ENCODE results near the gene MFSD1.
"Not testable (repeated sequence)": the region's sequence is repeated elsewhere in the genome, so short reads cannot be mapped to it uniquely, and the experiment has no call there.

The MFSD1 gene

GRCh38 chr3:158776531-158776930 is 25.3 kb upstream of the MFSD1 start:
- no peak for DNase-seq

- no peak for DNase-seq
Observed at GRCh38 chr3:158777161-158777873, 24.5 kb upstream of the MFSD1 start.

DNA sequence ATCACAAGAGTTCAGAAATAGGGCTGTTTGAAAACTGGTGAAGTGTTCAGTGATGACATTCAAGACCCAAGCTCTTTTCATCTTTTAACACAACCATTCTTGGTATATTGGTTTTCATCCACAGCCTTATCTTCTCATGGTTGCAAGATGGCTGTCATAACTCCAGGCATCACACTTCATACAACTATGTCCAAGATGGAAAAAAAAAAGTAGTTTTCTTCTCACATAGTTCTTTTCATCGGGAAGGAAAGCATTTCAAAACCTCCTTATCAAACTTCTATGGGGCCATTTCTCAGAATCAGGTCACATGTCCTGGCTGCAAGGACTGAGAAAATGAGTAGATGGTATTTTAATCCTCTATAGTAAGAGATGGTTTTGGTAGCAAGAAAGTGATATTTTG is 21.1 kb upstream of the MFSD1 start:
- no peak for DNase-seq

- no peak for DNase-seq
Observed at GRCh38 chr3:158781191-158781590, 20.7 kb upstream of the MFSD1 start.

DNA sequence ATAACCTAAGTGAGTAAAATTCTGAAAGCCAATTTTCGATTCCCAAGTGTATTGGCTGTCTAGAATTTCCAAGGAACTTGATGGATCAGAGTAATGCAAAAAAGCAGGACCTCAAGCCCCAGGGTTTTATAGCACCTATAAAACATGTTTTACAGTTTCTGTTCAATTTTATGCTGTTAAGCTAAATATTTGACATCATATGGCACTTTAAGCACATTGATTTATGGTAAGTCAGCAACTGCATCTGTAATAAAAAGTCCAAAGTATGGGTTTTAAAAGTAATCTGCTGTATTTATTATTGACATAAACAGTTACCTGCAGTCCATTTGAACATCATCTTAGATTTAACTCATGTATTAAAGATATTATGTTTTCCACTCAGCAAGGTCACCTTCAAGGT is 20.0 kb upstream of the MFSD1 start:
- no peak for DNase-seq

- DNase-seq: no peak
Observed at GRCh38 chr3:158782283-158782989, 19.4 kb upstream of the MFSD1 start.

- DNase-seq: no peak
Observed at GRCh38 chr3:158783051-158783450, 18.8 kb upstream of the MFSD1 start.

DNA sequence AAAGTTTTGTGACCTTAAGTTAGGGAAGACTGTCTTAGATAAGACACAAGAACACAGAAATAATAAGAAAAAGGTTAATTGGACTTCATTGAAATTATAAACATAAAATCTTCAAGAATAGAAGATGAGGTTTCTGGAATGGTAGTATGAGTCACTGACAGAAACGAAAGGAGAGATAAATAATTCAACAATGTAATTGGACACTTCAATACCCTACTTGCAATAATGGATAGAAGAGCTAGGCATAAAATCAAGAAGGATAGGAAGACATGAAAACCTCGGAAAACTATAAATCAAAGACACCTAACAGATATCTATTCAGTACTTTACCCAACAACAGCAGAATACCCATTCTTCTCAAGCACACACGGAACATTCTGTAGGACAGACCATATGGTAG is 15.9 kb upstream of the MFSD1 start:
- no peak for DNase-seq

DNA sequence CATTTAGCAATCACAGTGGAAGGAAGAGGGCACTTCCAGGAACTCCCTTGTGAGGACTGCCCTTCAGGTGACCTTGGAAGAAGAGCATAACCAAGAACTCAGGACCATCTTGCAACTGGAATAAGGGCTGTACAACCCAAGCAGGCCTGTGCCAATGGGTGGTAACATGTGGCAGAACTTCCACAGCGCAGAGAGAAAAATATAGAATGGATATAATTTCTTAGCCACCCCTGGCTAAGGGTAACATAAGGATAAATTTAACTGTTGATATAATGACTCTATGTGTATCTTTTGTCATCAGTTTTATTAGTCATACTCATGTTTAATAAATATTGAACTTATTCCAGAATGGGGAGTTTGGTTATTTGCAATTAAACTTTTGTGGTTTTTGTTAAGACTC is 13.4 kb upstream of the MFSD1 start:
- no peak for DNase-seq

DNA sequence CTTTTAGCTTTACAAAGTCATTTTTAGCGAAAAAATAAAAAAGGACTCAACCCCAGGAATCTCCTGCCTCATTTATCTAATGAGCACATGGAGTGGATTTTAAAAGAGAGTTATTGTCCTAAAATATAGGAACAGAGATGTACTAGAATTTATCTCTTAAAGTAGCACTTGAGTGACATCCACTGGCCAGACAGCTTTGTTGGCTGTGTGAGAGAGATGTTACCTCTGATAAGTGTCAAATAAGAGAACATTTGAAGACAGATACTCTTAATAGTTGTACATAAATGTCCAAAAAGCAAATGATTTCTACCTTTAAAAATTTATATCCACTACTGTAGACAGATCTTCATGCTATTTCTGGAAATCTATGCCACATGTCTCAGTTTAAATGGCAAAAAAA is 12.3 kb upstream of the MFSD1 start:
- no peak for DNase-seq

GRCh38 chr3:158790901-158791589 is 10.8 kb upstream of the MFSD1 start:
- DNase-seq: peak; percentile 51

- DNase-seq: not testable (repeated sequence)
Observed at GRCh38 chr3:158791590-158791920, 10.3 kb upstream of the MFSD1 start.

GRCh38 chr3:158792709-158793108 is 9.1 kb upstream of the MFSD1 start:
- no peak for DNase-seq

GRCh38 chr3:158794206-158794605 is 7.6 kb upstream of the MFSD1 start:
- no peak for DNase-seq

DNA sequence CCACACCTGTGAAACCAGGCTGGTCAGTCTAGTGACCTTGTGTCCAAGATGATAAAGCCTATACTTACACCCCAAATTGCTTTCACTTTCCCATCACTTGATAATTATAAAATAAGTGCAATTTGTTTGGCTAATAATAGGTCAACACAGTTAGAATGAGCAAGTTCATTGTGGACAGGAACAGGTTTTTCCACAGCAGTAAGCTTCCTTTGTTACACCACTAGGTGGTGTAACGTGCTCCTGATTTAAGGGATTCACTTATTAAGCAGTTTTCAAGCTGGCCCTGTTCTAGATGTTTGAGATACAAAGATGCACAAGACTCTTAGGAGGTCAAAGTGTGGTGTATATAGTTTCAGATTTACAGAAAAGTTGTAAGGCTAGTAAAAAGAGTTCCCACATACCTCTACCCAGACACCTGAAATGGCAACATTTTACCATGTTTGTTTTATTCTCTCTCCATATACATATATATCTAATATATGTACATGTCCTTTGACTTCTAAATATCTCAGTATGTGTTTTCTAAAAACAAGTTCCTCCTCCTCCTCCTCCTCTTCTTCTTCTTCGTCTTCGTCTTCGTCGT is 6.8 kb upstream of the MFSD1 start:
- no peak for DNase-seq

DNA sequence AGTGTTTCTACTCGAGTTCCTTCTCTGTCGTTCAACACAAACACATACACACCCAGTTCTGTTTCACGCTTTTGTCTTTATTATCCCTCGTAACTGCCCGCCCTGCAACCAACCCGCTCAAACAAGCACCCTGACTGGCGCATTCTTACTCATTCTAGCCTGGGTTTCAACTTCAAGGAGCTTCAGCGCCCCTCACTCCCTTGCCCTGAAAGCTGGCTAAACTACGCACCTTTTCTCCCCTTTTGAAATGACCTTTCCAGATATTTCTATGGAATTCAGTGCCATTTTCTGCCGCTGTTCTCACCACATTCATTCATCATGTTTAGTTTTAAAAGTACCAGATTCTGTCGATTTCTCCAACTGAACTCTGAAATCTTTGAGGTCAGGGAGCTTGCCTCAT is 653 bp upstream of the MFSD1 start:
- no peak for DNase-seq

GRCh38 chr3:158802409-158803268 is 785 bp downstream of the MFSD1 start:
- DNase-seq: peak; percentile 45

DNA sequence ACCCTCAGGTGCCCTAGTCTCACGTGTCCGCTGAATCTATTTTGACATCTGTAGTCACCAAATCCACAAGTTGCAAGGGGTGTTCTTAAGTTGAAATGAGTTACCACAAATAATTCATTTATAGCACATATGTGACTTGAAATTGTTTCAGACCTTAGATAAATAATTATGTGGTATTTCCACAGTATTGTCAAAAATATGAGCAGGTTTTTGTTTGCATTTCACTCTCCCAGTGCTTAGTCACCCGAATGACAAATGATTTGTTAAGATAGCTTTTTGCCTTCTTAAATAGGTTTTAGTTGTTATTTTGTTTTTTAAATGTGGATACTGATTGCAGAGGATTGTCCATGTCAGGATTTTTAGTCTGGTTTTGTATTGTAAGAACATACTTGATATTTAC is 2.6 kb downstream of the MFSD1 start:
- DNase-seq: no peak

GRCh38 chr3:158808697-158809096 is 6.8 kb downstream of the MFSD1 start:
- DNase-seq: no peak

- DNase-seq: peak; percentile 23
Observed at GRCh38 chr3:158809642-158810041, 7.8 kb downstream of the MFSD1 start.

DNA sequence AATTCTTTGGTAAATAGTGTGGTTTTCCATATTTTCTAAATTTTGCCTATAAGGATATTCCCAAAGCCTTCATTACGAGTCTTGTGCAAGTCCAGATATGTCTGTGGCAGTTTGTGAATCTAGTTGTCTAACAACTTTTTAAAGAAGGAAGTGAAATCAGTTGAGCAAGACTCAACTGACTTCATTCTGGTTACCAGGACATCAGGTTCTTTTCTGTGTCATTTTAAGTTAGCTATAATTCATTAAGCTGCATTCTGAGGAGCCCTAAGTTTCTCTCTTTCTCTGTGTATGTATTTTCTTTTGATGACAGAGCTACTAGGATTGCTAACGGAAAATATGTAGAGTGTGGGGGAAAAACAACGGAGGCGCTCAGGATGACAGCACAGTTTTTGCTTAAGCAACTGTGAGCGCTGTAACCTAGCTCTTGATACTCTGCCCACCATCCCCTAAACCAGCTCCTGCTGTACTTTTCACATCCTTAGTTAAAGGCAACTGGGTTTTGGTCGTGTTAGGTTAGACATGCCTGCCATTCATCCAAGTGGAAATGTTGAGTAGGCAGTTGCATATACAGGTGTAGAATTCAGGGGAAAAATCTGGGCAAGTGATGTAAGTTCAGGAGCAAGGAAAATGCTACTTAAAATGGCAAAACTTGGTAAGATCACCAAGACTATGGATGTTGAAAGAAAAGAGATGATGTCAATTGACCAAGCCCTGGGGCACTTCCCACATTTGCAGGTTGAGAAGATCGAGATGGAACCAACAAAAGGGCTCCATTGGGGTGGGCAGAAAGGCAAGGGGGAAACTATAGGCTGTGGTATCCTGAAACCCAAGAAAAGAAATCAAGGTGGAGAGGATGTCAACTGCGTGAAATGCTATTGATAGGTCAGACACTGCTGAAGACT is 9.2 kb downstream of the MFSD1 start:
- no peak for DNase-seq

DNA sequence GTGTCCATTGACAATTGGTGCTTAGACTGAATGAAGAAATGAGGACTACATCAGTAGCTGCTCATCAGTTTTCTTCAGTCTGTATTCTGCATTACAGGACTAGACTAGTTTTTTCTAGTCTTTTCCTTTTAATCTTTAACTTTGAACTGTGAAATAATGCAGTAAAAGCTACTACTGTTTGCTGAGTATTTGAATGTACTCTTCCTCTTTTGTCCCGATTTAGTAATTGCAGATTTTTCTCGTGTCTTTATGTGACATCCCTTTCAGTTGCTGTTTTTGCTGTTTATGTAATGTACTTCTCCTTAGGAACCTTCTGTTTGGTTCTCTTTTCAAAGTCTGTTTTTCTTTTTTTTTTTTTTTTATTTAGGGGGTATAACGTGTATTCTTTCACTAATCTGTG is 17.4 kb downstream of the MFSD1 start:
- DNase-seq: no peak
